A549 (cell line): ENCODE results near the gene REC114. TPM values are rescaled to one million over a fixed set of nuclear protein-coding genes. Genes with fewer than 3 reads are reported as not detected.

Experiments used
- ATAC-seq, 2 experiments: fragments of 200-7000 bp in 1 of 2; fragments of >200 bp in 1 of 2; cut with Nextera tagmentation in 1 of 2; cut with Tn5 transposase in 1 of 2; 3 replicates each; pipeline versions ENCODE4 v1.8.0 to v1.9.1; 2018 to 2020; ENCODE audit warnings: mild to moderate bottlenecking in 1 of 2, moderate library complexity in 1 of 2
- CTCF ChIA-PET: fragments of 300-600 bp; sonication (Branson Sonifier 250); formaldehyde crosslinking; extraction: SDS; loops from one replicate; lab custom pipeline; 2021; ENCODE audit warnings: antibody characterized with exemption, inconsistent platforms; lab: Yijun Ruan, JAX
- POLR2A ChIA-PET: fragments of 350-600 bp; formaldehyde crosslinking; extraction: SDS; loops from one replicate; lab custom pipeline; 2021; ENCODE audit warnings: antibody characterized with exemption, inconsistent platforms; lab: Yijun Ruan, JAX
- DNase-seq, 2 experiments: peaks; one replicate each; pipeline versions ENCODE4 v3.0.0 to v3.0.0-alpha.2; 2011 to 2016; ENCODE audit warnings: low read depth in 1 of 2, low spot score in 1 of 2
- FAIRE-seq: peaks from 2 replicates; lab custom pipeline; 2011; peaks lifted over from hg19 to GRCh38; lab: Jason Lieb, UNC
- H3K27ac ChIP-seq, 2 experiments: fragments of >200 bp; sonication (Bioruptor Twin); formaldehyde crosslinking; 3 replicates each; pipeline ENCODE4 v1.5.1; 2016 to 2017
- H3K4me1 ChIP-seq: fragments of >200 bp; sonication (Bioruptor Twin); formaldehyde crosslinking; 3 replicates; pipeline ENCODE4 v1.6.1; 2016
- H3K4me2 ChIP-seq: fragments of >200 bp; sonication (Bioruptor Twin); formaldehyde crosslinking; 3 replicates; pipeline ENCODE4 v1.6.1; 2016
- H3K4me3 ChIP-seq: fragments of >200 bp; sonication (Bioruptor Twin); formaldehyde crosslinking; 3 replicates; pipeline ENCODE4 v1.5.1; 2016
- H3K9me3 ChIP-seq: fragments of >200 bp; sonication (Bioruptor Twin); formaldehyde crosslinking; 3 replicates; pipeline ENCODE4 v1.6.1; 2016
- ATOH8 ChIP-seq: fragments of 250-450 bp; sonication (Bioruptor Pico); IDR thresholded peaks from 2 replicates; pipeline ENCODE4 v1.5.0; 2020; ENCODE audit warnings: low read depth, mild to moderate bottlenecking, moderate library complexity
- CHD2 ChIP-seq: fragments of 150-350 bp; IDR thresholded peaks from 2 replicates; pipeline ENCODE4 v1.6.1; 2014; ENCODE audit warnings: low read length; ENCODE audit not compliant: partially characterized antibody
- CHD4 ChIP-seq: fragments of 200-600 bp; sonication (generic); IDR thresholded peaks from 2 replicates; pipeline ENCODE4 v1.6.1; 2016; ENCODE audit warnings: antibody characterized with exemption, mild to moderate bottlenecking, borderline replicate concordance
- EP300 ChIP-seq, 2 experiments: fragments of >200 bp; sonication (Bioruptor Twin); formaldehyde crosslinking; IDR thresholded peaks; 2 replicates in 1 of 2; 3 replicates in 1 of 2; pipeline ENCODE4 v1.6.1; 2016 to 2017
- FOSB ChIP-seq: fragments of 250-450 bp; sonication (Bioruptor Pico); IDR thresholded peaks from 2 replicates; pipeline ENCODE4 v1.5.0; 2020; ENCODE audit warnings: mild to moderate bottlenecking, moderate library complexity
- GATA3 ChIP-seq: IDR thresholded peaks from 2 replicates; pipeline ENCODE4 v1.6.1; 2012; ENCODE audit warnings: borderline replicate concordance
- HEYL ChIP-seq: fragments of 250-450 bp; sonication (Bioruptor Pico); IDR thresholded peaks from 2 replicates; pipeline ENCODE4 v1.8.0; 2021; ENCODE audit warnings: mild to moderate bottlenecking, moderate library complexity
- HMGXB4 ChIP-seq: fragments of 250-450 bp; sonication (Bioruptor Pico); IDR thresholded peaks from 2 replicates; pipeline ENCODE4 v1.5.0; 2021; ENCODE audit warnings: mild to moderate bottlenecking, moderate library complexity, borderline replicate concordance
- JUN ChIP-seq, 2 experiments: fragments of >200 bp; sonication (Bioruptor Twin); formaldehyde crosslinking; IDR thresholded peaks; 2 replicates in 1 of 2; 3 replicates in 1 of 2; pipeline ENCODE4 v1.6.1; 2016 to 2017
- MYC ChIP-seq: IDR thresholded peaks from 2 replicates; pipeline ENCODE4 v1.6.1; 2012; ENCODE audit warnings: mild to moderate bottlenecking, inconsistent platforms, low read length, improper control_type of control experiment, borderline replicate concordance
- NPAS2 ChIP-seq: fragments of 250-450 bp; sonication (Bioruptor Pico); IDR thresholded peaks from 2 replicates; pipeline ENCODE4 v1.8.0; 2022; ENCODE audit warnings: mild to moderate bottlenecking, moderate library complexity, borderline replicate concordance
- PBX3 ChIP-seq: IDR thresholded peaks from 2 replicates; pipeline ENCODE4 v1.6.1; 2012
- PHF8 ChIP-seq: fragments of 200-600 bp; sonication (generic); IDR thresholded peaks from 2 replicates; pipeline ENCODE4 v1.6.1; 2016; ENCODE audit warnings: low read depth, mild to moderate bottlenecking, antibody characterized with exemption, moderate library complexity, borderline replicate concordance
- POLR2A ChIP-seq: IDR thresholded peaks from 2 replicates; pipeline ENCODE4 v1.6.1; 2012; ENCODE audit warnings: mild to moderate bottlenecking, low read length
- RCOR1 ChIP-seq: fragments of 150-350 bp; IDR thresholded peaks from 2 replicates; pipeline ENCODE4 v1.6.1; 2014; ENCODE audit warnings: antibody characterized with exemption, low read length, low read depth
- REST ChIP-seq: fragments of 200-600 bp; sonication (generic); IDR thresholded peaks from 2 replicates; pipeline ENCODE4 v1.6.1; 2016; ENCODE audit warnings: antibody characterized with exemption, mild to moderate bottlenecking, moderate library complexity
- RFX5 ChIP-seq: fragments of 450-650 bp; IDR thresholded peaks from 2 replicates; pipeline ENCODE4 v1.7.1; 2014; ENCODE audit warnings: antibody characterized with exemption, mild to moderate bottlenecking, moderate library complexity
- SMC3 ChIP-seq: fragments of >200 bp; sonication (Bioruptor Twin); formaldehyde crosslinking; IDR thresholded peaks from 3 replicates; pipeline ENCODE4 v1.6.1; 2018; ENCODE audit warnings: inconsistent platforms
- SREBF2 ChIP-seq: fragments of 450-650 bp; IDR thresholded peaks from 2 replicates; pipeline ENCODE4 v1.6.1; 2014; ENCODE audit warnings: mild to moderate bottlenecking, moderate library complexity
- USF2 ChIP-seq: fragments of 450-650 bp; IDR thresholded peaks from 2 replicates; pipeline ENCODE4 v1.6.1; 2014; ENCODE audit warnings: antibody characterized with exemption
- ZC3H11A ChIP-seq: fragments of 450-650 bp; IDR thresholded peaks from 2 replicates; pipeline ENCODE4 v1.6.1; 2014; ENCODE audit warnings: antibody characterized with exemption, mild to moderate bottlenecking
- ZNF302 ChIP-seq: fragments of 250-450 bp; sonication (Bioruptor Pico); IDR thresholded peaks from 2 replicates; pipeline ENCODE4 v1.9.0; 2021; ENCODE audit warnings: inconsistent platforms, mild to moderate bottlenecking, moderate library complexity
- WGBS: methylation state at CpG from one replicate; pipeline ENCODE4 v1.1.6; 2017; ENCODE audit errors: missing lambda C conversion rate; 5-methylcytosine and 5-hydroxymethylcytosine counted together
- polyA plus RNA-seq, 4 experiments: library from polyadenylated mRNA; depleted of rRNA in 3 of 4; stranded (reverse); fragments of >200 nt; fragmentation: RNase III in 1 of 4; extraction: RNeasy Plus Mini Kit Qiagen cat#74134 plus additional on column Dnase treatment in 1 of 4; gene quantifications; 2 replicates in 3 of 4; 3 replicates in 1 of 4; pipeline ENCODE4 v1.2.3, GENCODE V29; 2011 to 2017

REC114 gene
- polyA plus RNA-seq, 2 of the 4 experiments (the other 2 are of a cell fraction) = not detected

GRCh38 chr15:73395671-73396070, 47.3 kb upstream of the REC114 start (continued):
- TF ChIP-seq HMGXB4 (CRISPR knock-in tag) (no peak), CHD4 (no peak), NPAS2 (CRISPR knock-in tag) (no peak)

- DNase-seq (no peak), FAIRE-seq (no peak), ATAC-seq (0 out of 6 replicates have a peak, but pooled peaks of 1 of the 2 experiments have one; percentile 8)
- H3K9me3 ChIP-seq = no peaks in the 10 kb centered on the region
- ChIA-PET CTCF (interaction anchor here (1.2 to 1.3 kb wide), 2 partner anchors 8 to 67 kb away, joined by 3 to 4 read pairs; no protein-coding TSS in a partner anchor), POLR2A (no interaction called here)
- H3K27ac ChIP-seq = no peak overlapping the region
- H3K4me1 ChIP-seq = no peaks in the 10 kb centered on the region
- TF ChIP-seq POLR2A (no peak), RCOR1 (no peak), SREBF2 (no peak), ZC3H11A (no peak), USF2 (no peak), HMGXB4 (CRISPR knock-in tag) (no peak), JUN (IDR thresholded peaks at IDR 0.05) (no peak), FOSB (CRISPR knock-in tag) (no peak), PBX3 (no peak), ZNF302 (no peak), HEYL (no peak), ATOH8 (CRISPR knock-in tag) (no peak), SMC3 (no peak), EP300 (IDR thresholded peaks at IDR 0.05) (no peak), RFX5 (no peak), REST (no peak), CHD2 (no peak), PHF8 (no peak), MYC (no peak), GATA3 (no peak)
- H3K4me2 ChIP-seq = no peak overlapping the region
- H3K4me3 ChIP-seq = no peak overlapping the region
- WGBS = 60% methylated on average over 5 of the region's 5 CpGs
Measured at GRCh38 chr15:73397461-73397860, 45.5 kb upstream of the REC114 start.
